Activated naive CD4-positive, alpha-beta T cell treated with anti-CD3 and anti-CD28 coated beads for 36 hours (primary cell): ENCODE results near the gene DECR2. TPM values are rescaled to one million over a fixed set of nuclear protein-coding genes. Genes with fewer than 3 reads are reported as not detected.
"Not testable (repeated sequence)": the region's sequence is repeated elsewhere in the genome, so short reads cannot be mapped to it uniquely, and the experiment has no call there.

Experiments used
- CTCF ChIA-PET: fragments of 350-600 bp; sonication (Branson Sonifier 250); formaldehyde crosslinking; loops from one replicate; lab custom pipeline; 2021; ENCODE audit warnings: antibody characterized with exemption; lab: Charles Lee
- DNase-seq: peaks from one replicate; pipeline ENCODE4 v3.0.0-alpha.2; 2020
- H3K27ac Mint-ChIP-seq: one replicate; pipeline ENCODE4 v1.8.0; 2021; ENCODE audit warnings: mild to moderate bottlenecking, mixed read lengths
- H3K27me3 Mint-ChIP-seq: one replicate; pipeline ENCODE4 v1.8.0; 2021; ENCODE audit warnings: low read depth, mixed read lengths
- H3K36me3 Mint-ChIP-seq: one replicate; pipeline ENCODE4 v1.8.0; 2021; ENCODE audit warnings: low read depth, mixed read lengths
- H3K4me1 Mint-ChIP-seq: one replicate; pipeline ENCODE4 v1.8.0; 2021; ENCODE audit warnings: low read depth, mixed read lengths
- H3K4me3 Mint-ChIP-seq: one replicate; pipeline ENCODE4 v1.8.0; 2021; ENCODE audit warnings: mild to moderate bottlenecking, moderate library complexity, mixed read lengths
- H3K9me3 Mint-ChIP-seq: one replicate; pipeline ENCODE4 v1.8.0; 2021; ENCODE audit warnings: mixed read lengths
- intact Hi-C: fragments of 100-400 bp; cut with micrococcal nuclease; formaldehyde crosslinking; loops from one replicate; pipeline ENCODE4 v1.15.1; 2023
- total RNA-seq, 2 experiments: library from RNA; stranded (reverse); gene quantifications; one replicate each; pipeline ENCODE4 v1.2.3, GENCODE V29; 2021

Gene DECR2
- total RNA-seq, 2 experiments from 2014 or later, result 8.9 to 9.6 TPM

- CTCF ChIA-PET, result interaction anchor here (0.7 kb wide), 2 partner anchors 212 to 1534 kb away, joined by 3 to 4 read pairs; no protein-coding TSS in a partner anchor
- H3K4me1 Mint-ChIP-seq, result peaks cover 12% of the 10 kb centered on the region
These were observed 20.5 kb downstream of the DECR2 start for GRCh38 chr16:422179-422578.

GRCh38 chr16:424033-424622 lies 22.4 kb downstream of the DECR2 start:
- Mint-ChIP-seq H3K4me3 (peak overlapping the region; percentile 81), H3K4me1 (peaks cover 26% of the 10 kb centered on the region), H3K9me3 (no peaks in the 10 kb centered on the region), H3K27me3 (peaks cover 2% of the 10 kb centered on the region), H3K27ac (no peak overlapping the region), H3K36me3 (peaks cover 4% of the 10 kb centered on the region)
- intact Hi-C loops, result no loop called here
- CTCF ChIA-PET, result no interaction called here
- DNase-seq, result no peak

More at GRCh38 chr16:422179-422578, 20.5 kb downstream of the DECR2 start:
- H3K27ac Mint-ChIP-seq, H3K27me3 Mint-ChIP-seq, H3K4me3 Mint-ChIP-seq, H3K9me3 Mint-ChIP-seq, DNase-seq, intact Hi-C loops, H3K36me3 Mint-ChIP-seq: not testable (repeated sequence)

- intact Hi-C loops, result loop anchor here (1.0 kb wide), 2 partner anchors 23 to 103 kb away; partner anchors contain the start of genes CAPN15 and DECR2
- Mint-ChIP-seq H3K4me3 (peak overlapping the region; percentile 81), H3K27me3 (peaks cover 2% of the 10 kb centered on the region), H3K4me1 (peaks cover 26% of the 10 kb centered on the region), H3K9me3 (no peaks in the 10 kb centered on the region), H3K27ac (no peak overlapping the region), H3K36me3 (peaks cover 4% of the 10 kb centered on the region)
- CTCF ChIA-PET, result no interaction called here
- DNase-seq, result no peak
These were observed 23.0 kb downstream of the DECR2 start for GRCh38 chr16:424623-425081.

- Mint-ChIP-seq H3K36me3 (peaks cover 4% of the 10 kb centered on the region), H3K27ac (peak within 1 kb of the TSS; percentile 24), H3K27me3 (peaks cover 2% of the 10 kb centered on the region), H3K9me3 (no peaks in the 10 kb centered on the region), H3K4me3 (peak within 1 kb of the TSS; percentile 81), H3K4me1 (peaks cover 26% of the 10 kb centered on the region)
- DNase-seq, result peak; percentile 78
- CTCF ChIA-PET, result interaction anchor here (1.2 kb wide), 1 partner anchor 11 kb away, joined by 4 read pairs; no protein-coding TSS in a partner anchor
- intact Hi-C loops, result loop anchor here (1.0 kb wide), 2 partner anchors 24 to 102 kb away; partner anchors contain the start of genes CAPN15 and DECR2
These were observed 23.5 kb downstream of the DECR2 start, which contains the start of gene RAB11FIP3 for GRCh38 chr16:425082-425718. TSS of gene RAB11FIP3 (plus strand) at chr16:425649. CDS start at chr16:426007, 358 bp downstream.

GRCh38 chr16:425740-426114 lies 24.0 kb downstream of the DECR2 start:
- H3K9me3 Mint-ChIP-seq, result no peaks in the 10 kb centered on the region
- H3K27me3 Mint-ChIP-seq, result peaks cover 2% of the 10 kb centered on the region
- H3K4me3 Mint-ChIP-seq, result peak overlapping the region; percentile 81
- H3K4me1 Mint-ChIP-seq, result peaks cover 26% of the 10 kb centered on the region
- intact Hi-C loops, result loop anchor here (1.0 kb wide), 2 partner anchors 24 to 102 kb away; partner anchors contain the start of genes CAPN15 and DECR2
- DNase-seq, result peak; percentile 35
- H3K27ac Mint-ChIP-seq, result no peak overlapping the region
- H3K36me3 Mint-ChIP-seq, result peaks cover 4% of the 10 kb centered on the region
- CTCF ChIA-PET, result interaction anchor here (1.2 kb wide), 1 partner anchor 10 kb away, joined by 4 read pairs; no protein-coding TSS in a partner anchor

GRCh38 chr16:426115-426905 lies 24.6 kb downstream of the DECR2 start:
- H3K4me3 Mint-ChIP-seq, result peak overlapping the region; percentile 76
- CTCF ChIA-PET, result interaction anchor here (1.2 kb wide), 1 partner anchor 10 kb away, joined by 4 read pairs; no protein-coding TSS in a partner anchor

GRCh38 chr16:426906-427249 lies 25.2 kb downstream of the DECR2 start:
- H3K27ac Mint-ChIP-seq, result no peak overlapping the region
- CTCF ChIA-PET, result no interaction called here
- H3K4me3 Mint-ChIP-seq, result peak overlapping the region; percentile 76
- peaks cover 26% of the 10 kb centered on the region for H3K4me1 Mint-ChIP-seq
- peaks cover 6% of the 10 kb centered on the region for H3K36me3 Mint-ChIP-seq
- no peaks in the 10 kb centered on the region for H3K9me3 Mint-ChIP-seq
- intact Hi-C loops, result no loop called here
- peaks cover 2% of the 10 kb centered on the region for H3K27me3 Mint-ChIP-seq
- peak; percentile 19 for DNase-seq

More at GRCh38 chr16:426115-426905, 24.6 kb downstream of the DECR2 start:
- no peak for DNase-seq
- H3K36me3 Mint-ChIP-seq, result peaks cover 6% of the 10 kb centered on the region
- no peak overlapping the region for H3K27ac Mint-ChIP-seq
- H3K9me3 Mint-ChIP-seq, result no peaks in the 10 kb centered on the region
- intact Hi-C loops, result no loop called here
- H3K27me3 Mint-ChIP-seq, result peaks cover 2% of the 10 kb centered on the region
- peaks cover 26% of the 10 kb centered on the region for H3K4me1 Mint-ChIP-seq

- no peak for DNase-seq
- H3K27me3 Mint-ChIP-seq, result peaks cover 2% of the 10 kb centered on the region
- peaks cover 6% of the 10 kb centered on the region for H3K36me3 Mint-ChIP-seq
- peak overlapping the region; percentile 76 for H3K4me3 Mint-ChIP-seq
- no peaks in the 10 kb centered on the region for H3K9me3 Mint-ChIP-seq
- intact Hi-C loops, result no loop called here
- CTCF ChIA-PET, result no interaction called here
- no peak overlapping the region for H3K27ac Mint-ChIP-seq
- H3K4me1 Mint-ChIP-seq, result peaks cover 26% of the 10 kb centered on the region
These were observed 25.6 kb downstream of the DECR2 start for GRCh38 chr16:427250-427649.

GRCh38 chr16:430904-431303 lies 29.2 kb downstream of the DECR2 start:
- Mint-ChIP-seq H3K4me3 (no peak overlapping the region), H3K4me1 (peaks cover 19% of the 10 kb centered on the region)
- CTCF ChIA-PET, result no interaction called here

GRCh38 chr16:440627-441026 lies 38.9 kb downstream of the DECR2 start:
- no peak for DNase-seq
- no peaks in the 10 kb centered on the region for H3K36me3 Mint-ChIP-seq
- no peaks in the 10 kb centered on the region for H3K9me3 Mint-ChIP-seq
- H3K27me3 Mint-ChIP-seq, result no peaks in the 10 kb centered on the region
- CTCF ChIA-PET, result no interaction called here
- no peak overlapping the region for H3K27ac Mint-ChIP-seq
- no peak overlapping the region for H3K4me3 Mint-ChIP-seq
- intact Hi-C loops, result no loop called here
- no peaks in the 10 kb centered on the region for H3K4me1 Mint-ChIP-seq

More at GRCh38 chr16:430904-431303, 29.2 kb downstream of the DECR2 start:
- intact Hi-C loops, result no loop called here
- H3K27ac Mint-ChIP-seq, result no peak overlapping the region
- no peaks in the 10 kb centered on the region for H3K27me3 Mint-ChIP-seq
- DNase-seq, result no peak
- H3K36me3 Mint-ChIP-seq, result peaks cover 6% of the 10 kb centered on the region
- no peaks in the 10 kb centered on the region for H3K9me3 Mint-ChIP-seq

- no peak overlapping the region for H3K4me3 Mint-ChIP-seq
- DNase-seq, result no peak
- H3K9me3 Mint-ChIP-seq, result no peaks in the 10 kb centered on the region
- intact Hi-C loops, result no loop called here
- CTCF ChIA-PET, result no interaction called here
- no peaks in the 10 kb centered on the region for H3K4me1 Mint-ChIP-seq
- H3K36me3 Mint-ChIP-seq, result no peaks in the 10 kb centered on the region
- no peak overlapping the region for H3K27ac Mint-ChIP-seq
- no peaks in the 10 kb centered on the region for H3K27me3 Mint-ChIP-seq
These were observed 39.8 kb downstream of the DECR2 start for GRCh38 chr16:441447-441846.

GRCh38 chr16:442976-443375 lies 41.3 kb downstream of the DECR2 start:
- intact Hi-C loops, result no loop called here
- no peak overlapping the region for H3K4me3 Mint-ChIP-seq
- CTCF ChIA-PET, result interaction anchor here (1.0 kb wide), 1 partner anchor 47 kb away, joined by 3 read pairs; no protein-coding TSS in a partner anchor
- H3K27me3 Mint-ChIP-seq, result no peaks in the 10 kb centered on the region
- H3K9me3 Mint-ChIP-seq, result no peaks in the 10 kb centered on the region
- no peak for DNase-seq
- H3K4me1 Mint-ChIP-seq, result no peaks in the 10 kb centered on the region
- no peak overlapping the region for H3K27ac Mint-ChIP-seq
- no peaks in the 10 kb centered on the region for H3K36me3 Mint-ChIP-seq
